Measurements from ENCODE around the gene FADS2. TPM values are rescaled to one million over a fixed set of nuclear protein-coding genes. Genes with fewer than 3 reads are reported as not detected.
A peak's percentile ranks its signal among the peaks of the same experiment; 100 is the strongest.

The FADS2 gene
- total and polyA plus RNA-seq, 2 of the 13 experiments (the other 11 are each of a cell fraction or from before 2014, with no cell fraction given), result 90.1 to 124 TPM

DNA sequence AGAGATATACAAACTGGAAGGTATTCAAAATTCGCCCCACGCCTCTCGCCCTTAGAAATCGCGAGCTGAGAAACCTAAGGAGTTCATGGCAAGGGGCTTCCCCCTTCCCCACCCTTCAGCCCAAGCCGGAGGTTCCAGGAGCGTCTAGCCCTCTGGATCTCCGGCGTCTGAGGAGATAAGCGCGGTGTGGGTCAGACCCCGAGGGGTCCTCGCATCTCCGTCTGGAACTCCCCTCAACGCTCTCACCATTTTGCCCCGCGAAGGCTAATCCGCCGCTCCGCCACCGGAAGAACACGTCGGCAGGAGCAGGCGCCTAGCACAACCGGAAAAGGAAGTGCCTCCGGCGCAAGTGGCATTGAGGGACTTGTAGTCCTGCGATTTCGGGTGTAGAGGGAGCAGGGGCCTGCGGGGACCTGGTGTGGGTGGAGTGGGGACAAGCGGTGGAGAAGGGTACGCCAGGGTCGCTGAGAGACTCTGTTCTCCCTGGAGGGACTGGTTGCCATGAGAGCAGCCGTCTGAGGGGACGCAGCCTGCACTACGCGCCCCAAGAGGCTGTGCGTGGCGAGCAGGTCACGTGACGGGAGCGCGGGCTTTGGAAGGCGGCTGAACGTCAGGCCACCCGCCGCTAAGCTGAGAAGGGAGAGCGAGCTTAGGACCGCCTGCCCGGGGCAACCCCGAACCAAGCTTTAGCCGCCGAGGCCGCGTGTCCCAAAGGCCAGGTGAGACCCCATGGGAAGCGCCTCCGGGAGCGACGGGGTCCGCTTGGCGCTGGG is 35.6 kb upstream of the FADS2 start, which contains the start of the genes FEN1 and TMEM258 (continued):
- TF ChIP-seq, protein P1, sequence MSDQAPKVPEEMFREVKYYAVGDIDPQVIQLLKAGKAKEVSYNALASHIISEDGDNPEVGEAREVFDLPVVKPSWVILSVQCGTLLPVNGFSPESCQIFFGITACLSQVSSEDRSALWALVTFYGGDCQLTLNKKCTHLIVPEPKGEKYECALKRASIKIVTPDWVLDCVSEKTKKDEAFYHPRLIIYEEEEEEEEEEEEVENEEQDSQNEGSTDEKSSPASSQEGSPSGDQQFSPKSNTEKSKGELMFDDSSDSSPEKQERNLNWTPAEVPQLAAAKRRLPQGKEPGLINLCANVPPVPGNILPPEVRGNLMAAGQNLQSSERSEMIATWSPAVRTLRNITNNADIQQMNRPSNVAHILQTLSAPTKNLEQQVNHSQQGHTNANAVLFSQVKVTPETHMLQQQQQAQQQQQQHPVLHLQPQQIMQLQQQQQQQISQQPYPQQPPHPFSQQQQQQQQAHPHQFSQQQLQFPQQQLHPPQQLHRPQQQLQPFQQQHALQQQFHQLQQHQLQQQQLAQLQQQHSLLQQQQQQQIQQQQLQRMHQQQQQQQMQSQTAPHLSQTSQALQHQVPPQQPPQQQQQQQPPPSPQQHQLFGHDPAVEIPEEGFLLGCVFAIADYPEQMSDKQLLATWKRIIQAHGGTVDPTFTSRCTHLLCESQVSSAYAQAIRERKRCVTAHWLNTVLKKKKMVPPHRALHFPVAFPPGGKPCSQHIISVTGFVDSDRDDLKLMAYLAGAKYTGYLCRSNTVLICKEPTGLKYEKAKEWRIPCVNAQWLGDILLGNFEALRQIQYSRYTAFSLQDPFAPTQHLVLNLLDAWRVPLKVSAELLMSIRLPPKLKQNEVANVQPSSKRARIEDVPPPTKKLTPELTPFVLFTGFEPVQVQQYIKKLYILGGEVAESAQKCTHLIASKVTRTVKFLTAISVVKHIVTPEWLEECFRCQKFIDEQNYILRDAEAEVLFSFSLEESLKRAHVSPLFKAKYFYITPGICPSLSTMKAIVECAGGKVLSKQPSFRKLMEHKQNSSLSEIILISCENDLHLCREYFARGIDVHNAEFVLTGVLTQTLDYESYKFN (CRISPR knock-in tag; conservative IDR thresholded peaks at IDR 0.05), result peak; percentile 13
- 0 out of 2 replicates have a peak, but pooled peaks have one; percentile 22 for TF ChIP-seq NCOR1 (IDR thresholded peaks at IDR 0.05; ENCODE audit: borderline replicate concordance, low read length)
- peak; percentile 32; the same call in 1 of the 2 replicates for TF ChIP-seq ZNF274 (CRISPR knock-in tag; IDR thresholded peaks at IDR 0.05)
- TF ChIP-seq, protein P2, sequence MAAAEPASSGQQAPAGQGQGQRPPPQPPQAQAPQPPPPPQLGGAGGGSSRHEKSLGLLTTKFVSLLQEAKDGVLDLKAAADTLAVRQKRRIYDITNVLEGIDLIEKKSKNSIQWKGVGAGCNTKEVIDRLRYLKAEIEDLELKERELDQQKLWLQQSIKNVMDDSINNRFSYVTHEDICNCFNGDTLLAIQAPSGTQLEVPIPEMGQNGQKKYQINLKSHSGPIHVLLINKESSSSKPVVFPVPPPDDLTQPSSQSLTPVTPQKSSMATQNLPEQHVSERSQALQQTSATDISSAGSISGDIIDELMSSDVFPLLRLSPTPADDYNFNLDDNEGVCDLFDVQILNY (CRISPR knock-in tag; conservative IDR thresholded peaks at IDR 0.05), result peak; percentile 99
- TF ChIP-seq NFE2L2 (IDR thresholded peaks at IDR 0.05; ENCODE audit: low read length), result no peak
- 0 out of 2 replicates have a peak, but pooled peaks have one; percentile 41 for TF ChIP-seq ZNF790 (CRISPR knock-in tag; IDR thresholded peaks at IDR 0.05; ENCODE audit: borderline replicate concordance)
- TF ChIP-seq, protein P3, sequence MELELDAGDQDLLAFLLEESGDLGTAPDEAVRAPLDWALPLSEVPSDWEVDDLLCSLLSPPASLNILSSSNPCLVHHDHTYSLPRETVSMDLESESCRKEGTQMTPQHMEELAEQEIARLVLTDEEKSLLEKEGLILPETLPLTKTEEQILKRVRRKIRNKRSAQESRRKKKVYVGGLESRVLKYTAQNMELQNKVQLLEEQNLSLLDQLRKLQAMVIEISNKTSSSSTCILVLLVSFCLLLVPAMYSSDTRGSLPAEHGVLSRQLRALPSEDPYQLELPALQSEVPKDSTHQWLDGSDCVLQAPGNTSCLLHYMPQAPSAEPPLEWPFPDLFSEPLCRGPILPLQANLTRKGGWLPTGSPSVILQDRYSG (CRISPR knock-in tag; IDR thresholded peaks at IDR 0.05), result peak; percentile 59
- TF ChIP-seq KLF13 (CRISPR knock-in tag; IDR thresholded peaks at IDR 0.05), result no peak; the same call in 1 of the 2 replicates
- TF ChIP-seq, protein P4, sequence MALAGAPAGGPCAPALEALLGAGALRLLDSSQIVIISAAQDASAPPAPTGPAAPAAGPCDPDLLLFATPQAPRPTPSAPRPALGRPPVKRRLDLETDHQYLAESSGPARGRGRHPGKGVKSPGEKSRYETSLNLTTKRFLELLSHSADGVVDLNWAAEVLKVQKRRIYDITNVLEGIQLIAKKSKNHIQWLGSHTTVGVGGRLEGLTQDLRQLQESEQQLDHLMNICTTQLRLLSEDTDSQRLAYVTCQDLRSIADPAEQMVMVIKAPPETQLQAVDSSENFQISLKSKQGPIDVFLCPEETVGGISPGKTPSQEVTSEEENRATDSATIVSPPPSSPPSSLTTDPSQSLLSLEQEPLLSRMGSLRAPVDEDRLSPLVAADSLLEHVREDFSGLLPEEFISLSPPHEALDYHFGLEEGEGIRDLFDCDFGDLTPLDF (CRISPR knock-in tag; IDR thresholded peaks at IDR 0.05), result peak; percentile 100
- TF ChIP-seq, protein P5, sequence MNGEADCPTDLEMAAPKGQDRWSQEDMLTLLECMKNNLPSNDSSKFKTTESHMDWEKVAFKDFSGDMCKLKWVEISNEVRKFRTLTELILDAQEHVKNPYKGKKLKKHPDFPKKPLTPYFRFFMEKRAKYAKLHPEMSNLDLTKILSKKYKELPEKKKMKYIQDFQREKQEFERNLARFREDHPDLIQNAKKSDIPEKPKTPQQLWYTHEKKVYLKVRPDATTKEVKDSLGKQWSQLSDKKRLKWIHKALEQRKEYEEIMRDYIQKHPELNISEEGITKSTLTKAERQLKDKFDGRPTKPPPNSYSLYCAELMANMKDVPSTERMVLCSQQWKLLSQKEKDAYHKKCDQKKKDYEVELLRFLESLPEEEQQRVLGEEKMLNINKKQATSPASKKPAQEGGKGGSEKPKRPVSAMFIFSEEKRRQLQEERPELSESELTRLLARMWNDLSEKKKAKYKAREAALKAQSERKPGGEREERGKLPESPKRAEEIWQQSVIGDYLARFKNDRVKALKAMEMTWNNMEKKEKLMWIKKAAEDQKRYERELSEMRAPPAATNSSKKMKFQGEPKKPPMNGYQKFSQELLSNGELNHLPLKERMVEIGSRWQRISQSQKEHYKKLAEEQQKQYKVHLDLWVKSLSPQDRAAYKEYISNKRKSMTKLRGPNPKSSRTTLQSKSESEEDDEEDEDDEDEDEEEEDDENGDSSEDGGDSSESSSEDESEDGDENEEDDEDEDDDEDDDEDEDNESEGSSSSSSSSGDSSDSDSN (CRISPR knock-in tag; IDR thresholded peaks at IDR 0.05), result 0 out of 2 replicates have a peak, but pooled peaks have one; percentile 49
- TF ChIP-seq POLR2AphosphoS2 (IDR thresholded peaks at IDR 0.05; ENCODE audit: low read depth, low read length), result 0 out of 2 replicates have a peak, but pooled peaks have one; percentile 31
- TF ChIP-seq HNRNPLL (IDR thresholded peaks at IDR 0.05; ENCODE audit: low read depth, low read length, poor library complexity, severe bottlenecking), result peak; percentile 71
- peak; percentile 81 for TF ChIP-seq KDM2A (CRISPR knock-in tag; IDR thresholded peaks at IDR 0.05; ENCODE audit: borderline replicate concordance, low read depth)
- peak; percentile 85; the same call in 1 of the 2 replicates for TF ChIP-seq ZNF724P (CRISPR knock-in tag; IDR thresholded peaks at IDR 0.05; ENCODE audit: borderline replicate concordance)
- peak; percentile 90 for TF ChIP-seq PHF20 (CRISPR knock-in tag; IDR thresholded peaks at IDR 0.05)
- no peak for TF ChIP-seq ZMYM2 (CRISPR knock-in tag; IDR thresholded peaks at IDR 0.05)
- TF ChIP-seq ZBTB7B (CRISPR knock-in tag; IDR thresholded peaks at IDR 0.05), result no peak; the same call in 1 of the 2 replicates
- TF ChIP-seq ARNTL (CRISPR knock-in tag; IDR thresholded peaks at IDR 0.05), result peak; percentile 13; the same call in 1 of the 2 replicates

Measured in HepG2 (cell line).